HG02981 (cell line): ENCODE data around the gene KRT34.
"Not testable (repeated sequence)": the region's sequence is repeated elsewhere in the genome, so short reads cannot be mapped to it uniquely, and the experiment has no call there.

Source experiments
- ATAC-seq: cut with Tn5 transposase; IDR thresholded peaks from one replicate; pipeline ENCODE4 v1.9.1; 2021; ENCODE audit warnings: mild to moderate bottlenecking, moderate library complexity; ENCODE audit not compliant: unreplicated experiment

The KRT34 gene

GRCh38 chr17:41404024-41404671 is 22.0 kb upstream of the KRT34 start:
- no peak for ATAC-seq

- no peak for ATAC-seq
Measured at GRCh38 chr17:41403404-41404023, 21.4 kb upstream of the KRT34 start.

- ATAC-seq, result no peak
Measured at GRCh38 chr17:41402161-41402560, 20.1 kb upstream of the KRT34 start.

- no peak for ATAC-seq
Measured at GRCh38 chr17:41396996-41397660, 15.0 kb upstream of the KRT34 start, which contains the start of gene KRT31. Gene KRT31, minus strand, starts transcription at chr17:41397608. Its CDS starts 69 bp downstream, at chr17:41397539.

GRCh38 chr17:41396340-41396739 is 14.2 kb upstream of the KRT34 start:
- ATAC-seq, result no peak

GRCh38 chr17:41395611-41396010 is 13.5 kb upstream of the KRT34 start:
- no peak for ATAC-seq

GRCh38 chr17:41395044-41395443 is 12.9 kb upstream of the KRT34 start:
- ATAC-seq, result not testable (repeated sequence)

- no peak for ATAC-seq
Measured at GRCh38 chr17:41394254-41394996, 12.3 kb upstream of the KRT34 start.

GRCh38 chr17:41393826-41394225 is 11.7 kb upstream of the KRT34 start:
- no peak for ATAC-seq

GRCh38 chr17:41393294-41393693 is 11.2 kb upstream of the KRT34 start:
- ATAC-seq, result no peak

GRCh38 chr17:41392278-41392677 is 10.2 kb upstream of the KRT34 start:
- no peak for ATAC-seq

GRCh38 chr17:41391535-41391934 is 9.4 kb upstream of the KRT34 start:
- ATAC-seq, result no peak

GRCh38 chr17:41390411-41390938 is 8.4 kb upstream of the KRT34 start:
- no peak for ATAC-seq

GRCh38 chr17:41387670-41388069 is 5.6 kb upstream of the KRT34 start:
- no peak for ATAC-seq

- no peak for ATAC-seq
Measured at GRCh38 chr17:41386227-41386626, 4.1 kb upstream of the KRT34 start.

- no peak for ATAC-seq
Measured at GRCh38 chr17:41383690-41384089, 1.6 kb upstream of the KRT34 start.

- ATAC-seq, result no peak
Measured at GRCh38 chr17:41382394-41382793, 288 bp upstream of the KRT34 start.

- ATAC-seq, result not testable (repeated sequence)
Measured at GRCh38 chr17:41380091-41380490, 2.0 kb downstream of the KRT34 start.

- ATAC-seq, result no peak
Measured at GRCh38 chr17:41377546-41377945, 4.6 kb downstream of the KRT34 start.

GRCh38 chr17:41369713-41370112 is 12.4 kb downstream of the KRT34 start, which contains the start of gene KRT33B:
Gene KRT33B, minus strand, starts transcription at chr17:41369813. Its CDS starts 63 bp downstream, at chr17:41369750.
- ATAC-seq, result no peak

- ATAC-seq, result no peak
Measured at GRCh38 chr17:41369023-41369422, 13.1 kb downstream of the KRT34 start.
